IPS DF 4.7 (cell line): Measurements from ENCODE around the gene IL19.

Experiments used
- DNase-seq: peaks from one replicate; pipeline ENCODE4 v3.0.0-alpha.2; 2013; ENCODE audit warnings: low spot score; ENCODE audit errors: extremely low read depth

IL19 gene, protein sequence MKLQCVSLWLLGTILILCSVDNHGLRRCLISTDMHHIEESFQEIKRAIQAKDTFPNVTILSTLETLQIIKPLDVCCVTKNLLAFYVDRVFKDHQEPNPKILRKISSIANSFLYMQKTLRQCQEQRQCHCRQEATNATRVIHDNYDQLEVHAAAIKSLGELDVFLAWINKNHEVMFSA

DNA sequence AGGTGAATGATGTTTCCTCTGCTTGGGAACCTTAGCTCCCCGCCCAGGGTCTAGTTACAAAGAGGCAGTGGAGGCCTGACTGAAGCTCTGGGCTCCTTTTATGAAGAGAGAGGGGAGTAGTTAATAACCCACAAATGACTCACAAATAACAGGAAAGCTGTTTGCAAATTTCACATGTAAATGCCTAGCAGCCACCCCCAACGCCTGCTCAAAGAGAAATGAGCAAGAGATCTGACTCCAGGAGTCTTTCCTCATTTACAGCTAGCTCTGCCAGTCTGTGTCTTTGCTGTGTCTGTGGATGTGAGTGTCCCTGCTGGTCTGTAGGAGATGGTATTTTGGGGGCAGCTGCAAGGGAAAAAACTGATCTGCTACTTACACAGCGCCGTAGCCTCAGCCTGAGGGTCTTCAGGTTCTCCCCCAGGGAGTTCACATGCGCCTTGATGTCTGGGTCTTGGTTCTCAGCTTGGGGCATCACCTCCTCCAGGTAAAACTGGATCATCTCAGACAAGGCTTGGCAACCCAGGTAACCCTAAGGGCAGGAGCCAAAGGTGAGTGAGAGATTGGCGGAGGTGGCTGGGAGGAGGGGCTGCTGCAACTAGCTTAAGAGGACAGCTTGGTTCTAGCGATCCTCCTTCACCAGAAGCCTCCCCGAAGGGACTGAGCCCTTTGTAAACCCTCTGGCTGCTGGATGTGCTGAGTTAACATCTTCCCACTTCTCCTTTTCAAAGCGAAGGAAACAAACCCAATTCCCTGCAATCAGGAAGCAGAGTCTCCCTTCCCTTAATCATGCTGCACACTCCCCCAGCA, at the start of gene IL19:
TSS of gene IL19 (plus strand) at position 243 of the 807 bp plus-strand sequence. CDS start 65,890 bp downstream, outside the sequence.
- no peak for DNase-seq

DNA sequence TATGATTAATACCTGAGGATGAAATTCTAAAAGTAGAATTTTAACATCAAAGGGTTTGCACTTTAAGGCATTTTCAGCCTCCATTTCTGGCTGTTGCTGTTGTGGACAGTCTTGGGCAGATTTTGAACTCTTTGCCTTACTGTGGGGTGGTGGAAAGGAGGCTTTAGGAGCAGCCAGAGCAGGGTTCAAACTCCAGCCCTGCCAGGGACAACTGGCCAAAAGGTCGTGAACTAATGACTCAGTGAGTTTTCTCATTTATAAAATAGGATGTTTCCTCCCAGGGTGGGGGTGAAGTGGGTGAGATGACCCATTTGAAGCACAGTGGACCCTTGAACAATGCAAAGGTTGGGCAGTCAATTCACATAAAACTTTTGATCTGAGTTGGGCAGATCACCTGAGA, 49.1 kb upstream of the IL19 start:
- no peak for DNase-seq

DNA sequence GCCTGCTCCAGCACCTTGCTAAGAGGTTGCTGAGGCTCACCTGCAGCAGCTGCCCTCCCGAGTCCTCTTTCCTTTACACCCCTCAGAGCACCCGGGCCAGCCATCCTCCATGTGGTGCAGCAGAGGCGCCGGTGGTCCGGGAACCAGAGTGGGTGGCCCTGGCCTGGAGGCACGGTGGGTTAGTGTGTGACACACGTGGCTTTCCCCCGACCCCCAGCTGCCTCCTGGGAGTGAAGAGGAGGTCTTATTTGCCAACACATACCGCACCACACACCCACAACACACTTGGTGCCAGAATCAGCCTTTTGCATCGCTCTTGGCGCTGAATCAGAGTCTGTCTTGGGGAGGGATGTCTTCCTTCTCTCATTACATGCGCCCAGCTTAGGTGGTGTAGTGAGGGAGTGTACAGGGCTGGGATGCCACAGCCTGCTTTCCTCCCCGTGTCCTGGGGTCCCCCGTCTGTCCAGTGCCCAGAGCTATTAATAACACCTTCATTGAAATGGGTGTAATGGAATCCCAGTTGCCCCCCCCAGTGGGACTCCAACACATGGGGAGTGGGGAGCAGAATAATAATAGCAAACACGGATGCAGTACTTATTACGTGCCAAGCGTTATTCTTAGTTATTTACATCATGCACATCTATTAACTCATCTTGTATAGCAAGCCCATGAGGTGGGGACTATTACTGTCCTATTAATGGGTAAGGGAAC, 47.7 kb upstream of the IL19 start:
- no peak for DNase-seq

DNA sequence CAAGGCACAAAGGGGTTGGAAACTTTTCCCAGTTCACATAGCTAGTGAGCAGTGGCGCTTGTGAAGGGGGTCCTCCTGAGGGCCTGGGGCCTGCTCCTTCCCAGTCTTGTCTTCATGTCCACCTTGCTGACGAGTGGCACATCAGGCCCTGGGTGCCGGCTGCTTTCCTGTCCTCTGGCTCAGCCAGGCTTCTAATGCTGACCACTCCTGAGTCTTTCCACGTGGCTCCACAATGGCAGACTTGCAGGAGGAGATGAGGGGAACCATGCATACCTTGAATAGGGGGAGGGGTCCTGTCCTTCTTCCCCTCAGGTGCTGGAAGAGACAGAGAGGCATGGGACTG, 47.1 kb upstream of the IL19 start:
- no peak for DNase-seq

DNA sequence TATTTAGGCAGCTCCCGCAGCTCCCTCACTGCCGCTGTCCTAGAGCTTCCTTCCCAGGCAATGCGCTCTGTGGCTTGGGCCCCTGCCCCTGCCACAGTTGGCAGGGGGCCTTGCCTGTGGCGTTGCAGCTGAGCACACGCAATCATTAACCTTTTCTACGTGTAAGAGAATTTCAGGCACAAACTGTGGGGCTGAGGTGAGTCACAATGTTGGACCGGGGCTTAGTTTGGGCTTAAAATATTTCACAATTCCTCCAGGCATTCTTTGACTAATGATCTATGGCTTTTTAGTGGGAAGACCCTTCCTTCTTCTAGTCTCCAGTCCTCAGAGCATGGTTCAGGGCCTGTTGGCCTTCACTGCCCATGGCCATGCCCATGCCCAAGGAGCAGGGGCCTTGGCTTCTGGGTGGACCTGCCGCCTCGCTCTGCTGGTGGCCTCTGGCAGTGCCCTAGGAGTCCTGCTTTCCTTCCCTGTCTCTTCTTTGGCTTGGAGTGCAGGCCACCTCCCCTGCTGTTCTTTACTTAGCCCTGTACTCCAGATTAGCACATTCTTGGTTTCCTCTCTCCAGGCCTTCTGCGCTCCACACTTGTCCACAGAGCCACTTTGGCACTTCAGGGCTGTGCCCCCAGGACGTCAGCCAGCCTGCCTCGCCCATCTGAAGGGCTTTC, 46.6 kb upstream of the IL19 start:
- DNase-seq: no peak

DNA sequence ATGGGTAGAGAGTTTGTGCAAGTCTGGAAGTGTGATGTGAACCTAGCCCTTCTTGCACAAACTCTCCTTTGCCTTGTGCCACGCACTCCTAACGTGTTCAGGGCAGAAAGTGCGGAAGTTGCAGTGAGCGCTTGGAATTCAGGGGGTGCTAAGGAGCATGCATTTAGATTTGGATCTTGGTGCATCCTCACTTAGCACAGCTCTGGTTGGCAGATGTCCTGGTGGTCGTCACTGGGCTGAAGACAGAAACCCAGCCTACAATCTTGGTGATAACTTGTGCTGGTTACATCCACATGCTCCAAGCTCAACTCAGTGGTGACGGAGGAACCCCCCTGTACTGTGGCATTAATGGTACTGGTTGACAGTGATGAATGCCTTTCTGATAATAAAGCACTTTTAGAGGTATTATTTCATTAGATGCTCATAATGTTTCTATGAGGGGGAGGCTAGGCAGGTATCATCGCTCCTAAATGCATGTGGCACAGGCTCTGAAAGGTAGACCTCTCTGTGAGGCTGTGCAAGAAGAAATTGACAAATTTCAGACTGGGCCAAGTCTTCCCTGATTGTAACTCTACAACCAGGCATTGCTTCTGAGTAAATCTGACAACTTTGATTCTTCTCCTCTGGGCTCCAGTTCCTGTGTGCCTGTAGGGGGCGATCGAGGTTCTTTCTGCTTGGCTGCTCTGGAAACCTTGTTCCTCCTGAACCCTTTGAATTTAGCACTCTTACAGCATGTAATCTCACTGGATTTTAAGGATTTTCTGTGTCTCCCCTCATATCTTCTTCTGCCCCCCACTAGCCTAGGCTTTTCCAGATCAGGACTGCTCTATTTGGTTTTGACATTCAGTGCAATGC, 45.2 kb upstream of the IL19 start:
- no peak for DNase-seq

DNA sequence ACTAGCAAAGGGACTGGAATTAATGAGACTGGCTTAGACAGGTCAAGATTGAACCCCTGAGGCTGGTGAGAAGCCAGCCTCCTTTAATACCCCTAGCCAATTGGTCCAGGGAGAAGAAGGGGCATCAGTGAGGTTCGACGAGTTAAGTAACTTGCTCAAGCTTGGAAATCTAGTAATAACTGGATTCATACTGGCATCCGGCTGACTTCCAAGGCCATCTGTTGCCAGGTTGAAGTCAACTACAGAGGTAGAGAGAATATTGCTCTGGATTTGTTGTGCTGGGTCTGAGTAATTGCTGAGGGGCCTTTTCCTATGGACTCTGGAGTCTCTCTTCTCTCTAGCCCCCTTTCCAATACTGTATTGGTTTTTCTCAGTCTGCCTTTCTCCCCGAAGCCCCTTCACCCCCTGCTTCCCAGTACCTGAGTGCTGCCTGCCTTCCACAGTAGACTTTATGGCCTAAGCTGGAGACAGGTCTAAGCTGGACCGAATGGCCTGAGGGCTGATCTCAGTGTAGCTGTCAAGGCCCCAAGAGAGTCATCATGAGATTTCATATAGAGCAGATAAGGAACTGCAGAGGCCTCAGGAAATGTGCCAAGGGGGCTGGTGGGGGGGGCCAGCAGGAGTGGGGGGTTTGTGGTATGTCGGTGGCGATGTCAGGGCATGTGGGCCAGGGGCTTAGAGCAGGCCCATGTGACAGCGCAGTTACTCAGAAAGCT, 42.4 kb upstream of the IL19 start:
- no peak for DNase-seq

DNA sequence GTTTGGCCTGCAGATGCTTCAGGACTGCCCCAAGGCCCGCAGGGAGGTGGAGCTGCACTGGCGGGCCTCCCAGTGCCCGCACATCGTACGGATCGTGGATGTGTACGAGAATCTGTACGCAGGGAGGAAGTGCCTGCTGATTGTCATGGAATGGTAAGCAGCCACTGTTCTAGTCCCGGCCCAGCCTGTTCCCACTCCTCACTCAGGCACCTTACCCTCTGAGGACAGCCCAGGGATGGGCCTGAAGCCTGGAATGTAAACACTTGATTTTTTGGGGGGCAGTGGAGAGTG, 41.9 kb upstream of the IL19 start:
- DNase-seq: no peak

DNA sequence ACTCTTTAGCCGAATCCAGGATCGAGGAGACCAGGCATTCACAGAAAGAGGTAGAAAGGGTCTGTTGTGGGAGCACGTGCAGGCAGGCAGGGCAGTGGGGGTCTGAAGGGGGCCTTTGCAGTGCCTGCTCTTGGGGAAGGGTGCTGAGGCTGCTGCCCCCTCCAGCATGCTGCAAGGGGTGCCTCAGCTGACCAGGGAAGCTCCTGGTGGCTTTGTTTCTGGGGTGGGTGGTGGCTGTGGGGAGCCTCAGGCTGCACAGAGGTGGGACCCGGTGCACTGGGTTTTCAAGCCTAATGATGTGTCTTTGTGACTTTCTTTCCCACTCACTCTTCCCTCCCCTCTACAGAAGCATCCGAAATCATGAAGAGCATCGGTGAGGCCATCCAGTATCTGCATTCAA, 41.5 kb upstream of the IL19 start:
- DNase-seq: no peak

DNA sequence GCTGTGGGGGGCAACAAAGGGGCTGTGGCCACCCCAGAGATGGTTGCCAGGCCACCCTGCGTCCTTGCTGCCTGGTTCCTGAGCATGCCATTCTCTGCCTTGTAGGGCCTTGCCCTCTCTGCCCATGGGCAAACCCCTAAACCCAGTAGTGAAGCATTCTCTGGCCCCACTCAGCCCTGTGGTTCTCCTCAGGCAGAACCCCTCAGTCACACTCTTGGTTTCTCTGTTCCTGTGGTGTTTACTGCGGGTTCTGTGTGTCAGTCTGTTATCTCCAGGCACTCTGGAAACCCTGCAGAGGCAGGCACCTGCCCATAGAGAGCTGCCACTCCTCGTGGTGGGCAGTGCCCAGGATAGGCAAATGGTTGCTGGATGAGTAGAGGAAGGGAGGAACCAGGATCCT, 41.1 kb upstream of the IL19 start:
- no peak for DNase-seq

DNA sequence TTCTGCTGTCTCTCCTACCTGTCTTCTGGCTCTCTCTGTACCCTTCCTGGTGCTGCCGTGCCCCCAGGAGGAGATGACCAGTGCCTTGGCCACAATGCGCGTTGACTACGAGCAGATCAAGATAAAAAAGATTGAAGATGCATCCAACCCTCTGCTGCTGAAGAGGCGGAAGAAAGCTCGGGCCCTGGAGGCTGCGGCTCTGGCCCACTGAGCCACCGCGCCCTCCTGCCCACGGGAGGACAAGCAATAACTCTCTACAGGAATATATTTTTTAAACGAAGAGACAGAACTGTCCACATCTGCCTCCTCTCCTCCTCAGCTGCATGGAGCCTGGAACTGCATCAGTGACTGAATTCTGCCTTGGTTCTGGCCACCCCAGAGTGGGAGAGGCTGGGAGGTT, 38.1 kb upstream of the IL19 start:
- DNase-seq: no peak

DNA sequence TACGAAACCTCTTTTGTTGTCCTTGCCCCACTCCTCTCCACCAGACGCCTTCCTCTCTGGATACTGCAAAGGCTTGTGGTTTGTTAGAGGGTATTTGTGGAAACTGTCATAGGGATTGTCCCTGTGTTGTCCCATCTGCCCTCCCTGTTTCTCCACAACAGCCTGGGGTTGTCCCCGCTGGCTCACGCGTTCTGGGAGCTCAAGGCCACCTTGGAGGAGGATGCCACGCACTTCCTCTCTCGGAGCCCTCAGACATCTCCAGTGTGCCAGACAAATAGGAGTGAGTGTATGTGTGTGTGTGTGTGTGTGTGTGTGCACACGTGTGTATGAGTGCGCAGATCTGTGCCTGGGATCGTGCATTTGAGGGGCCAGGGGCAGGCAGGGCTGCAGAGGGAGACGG, 37.6 kb upstream of the IL19 start:
- no peak for DNase-seq

DNA sequence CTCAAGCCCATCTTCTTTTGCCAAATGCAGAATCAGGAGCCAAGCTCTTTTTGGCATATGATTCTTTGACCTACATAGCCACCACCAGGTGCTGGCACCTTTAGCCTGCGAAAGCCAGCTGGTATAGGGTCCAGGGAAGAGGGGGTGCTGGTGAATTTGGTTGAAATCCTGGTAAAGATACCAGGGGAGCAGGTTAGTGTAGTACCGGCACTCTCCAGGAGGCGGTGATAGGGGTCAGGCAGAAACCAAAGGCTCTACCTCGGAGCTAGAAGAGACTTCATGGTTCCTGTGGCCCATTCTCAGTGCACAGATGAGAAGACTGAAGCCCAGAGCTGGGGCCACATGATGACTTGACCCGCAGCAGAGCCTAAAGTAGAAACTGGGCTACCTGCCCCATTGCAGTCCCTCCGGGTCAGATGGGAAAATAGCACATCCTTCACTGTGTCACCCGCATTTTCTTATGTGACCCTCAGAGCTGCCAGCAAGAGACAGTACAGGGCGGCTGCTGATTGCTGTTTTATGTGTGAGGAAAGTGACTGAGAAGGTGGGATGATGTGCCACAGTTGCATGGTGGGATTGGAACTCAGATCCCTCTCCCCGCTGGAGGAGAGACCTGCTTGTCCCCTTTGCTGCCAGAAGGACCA, 36.0 kb upstream of the IL19 start:
- no peak for DNase-seq

DNA sequence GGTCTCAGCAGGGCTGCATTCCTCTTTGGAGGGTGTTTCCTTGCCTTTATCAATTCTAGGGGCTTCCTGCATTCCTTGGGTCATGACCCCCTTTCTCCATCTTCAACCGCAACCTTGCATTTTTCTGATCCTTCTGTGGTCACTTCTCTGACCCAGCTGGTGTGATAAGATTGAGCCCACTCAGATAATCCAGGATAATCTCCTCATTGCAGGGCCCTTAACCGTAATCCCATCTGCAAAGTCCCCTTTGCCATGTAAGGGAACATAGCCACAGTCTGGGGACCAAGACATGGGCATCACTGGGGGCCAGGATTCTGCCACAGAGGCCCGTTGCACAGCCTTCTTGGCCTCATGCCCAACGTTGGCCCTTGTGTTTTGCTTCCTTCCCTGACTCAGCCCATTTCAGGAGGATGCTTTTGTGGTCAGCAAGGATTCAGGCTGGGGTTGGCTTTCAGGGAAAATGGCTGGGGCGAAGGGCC, 35.0 kb upstream of the IL19 start:
- no peak for DNase-seq

DNA sequence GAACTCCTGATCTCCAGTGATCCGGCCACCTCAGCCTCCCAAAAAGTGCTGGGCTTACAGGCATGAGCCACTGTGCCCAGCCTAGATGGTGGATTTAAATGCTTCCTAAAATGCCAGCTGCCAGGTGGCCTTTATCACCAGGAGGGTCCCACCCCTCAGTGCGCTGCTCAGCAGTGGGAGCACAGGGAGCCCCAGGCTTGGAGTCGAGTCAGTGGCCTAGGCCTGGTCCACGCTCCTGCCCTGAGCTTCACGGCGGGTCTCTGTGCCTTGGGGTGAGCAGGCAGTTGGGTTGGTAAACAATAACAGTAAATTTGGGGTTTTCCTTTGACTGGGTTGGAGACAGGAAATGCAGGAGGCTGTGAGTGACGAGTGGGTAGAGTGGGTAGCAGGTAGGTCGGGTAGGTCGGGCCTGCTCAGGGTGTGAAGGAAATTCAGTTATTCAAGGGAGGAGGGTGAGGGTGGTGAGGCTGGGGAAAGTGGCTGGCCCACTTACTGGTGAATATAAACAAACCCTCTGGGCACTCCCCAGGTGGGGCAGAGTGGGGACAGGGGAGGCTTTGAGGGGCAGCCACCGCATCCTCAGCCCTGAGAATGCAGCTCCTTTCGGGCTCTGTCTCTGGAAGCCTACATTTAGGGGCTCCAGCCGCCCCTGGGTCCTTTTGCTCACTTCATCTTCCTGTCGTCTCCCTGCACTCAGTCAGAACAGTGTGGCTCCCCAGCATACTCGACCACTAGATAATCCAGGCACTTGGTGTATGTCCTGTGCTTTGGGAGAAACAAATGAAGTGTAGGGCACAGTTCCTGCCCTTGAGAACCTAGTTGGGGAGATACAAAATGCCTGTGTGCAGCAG, 33.5 kb upstream of the IL19 start:
- DNase-seq: no peak

DNA sequence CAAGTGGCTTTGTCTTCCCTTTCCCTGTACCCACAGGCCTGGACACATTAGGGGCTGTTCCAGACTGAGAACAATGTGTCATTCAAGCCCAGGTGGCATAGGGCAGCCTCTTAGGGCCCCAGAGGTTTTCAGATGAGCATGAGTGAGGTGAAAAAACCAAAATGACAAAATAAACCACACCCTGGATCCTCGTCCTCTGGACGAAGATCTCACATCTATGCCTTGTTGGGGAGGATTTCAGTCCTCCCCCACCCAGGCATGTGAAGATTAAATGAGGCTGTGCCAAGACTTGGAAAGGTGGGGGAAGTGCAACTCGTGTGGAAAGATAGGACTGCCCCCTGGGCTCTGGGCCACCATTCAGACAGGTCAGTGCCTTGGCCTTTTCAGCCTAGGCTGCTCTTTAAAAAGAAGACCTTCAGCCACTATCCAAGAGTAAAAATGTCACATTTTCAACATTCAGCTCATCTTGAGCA, 32.8 kb upstream of the IL19 start:
- no peak for DNase-seq

DNA sequence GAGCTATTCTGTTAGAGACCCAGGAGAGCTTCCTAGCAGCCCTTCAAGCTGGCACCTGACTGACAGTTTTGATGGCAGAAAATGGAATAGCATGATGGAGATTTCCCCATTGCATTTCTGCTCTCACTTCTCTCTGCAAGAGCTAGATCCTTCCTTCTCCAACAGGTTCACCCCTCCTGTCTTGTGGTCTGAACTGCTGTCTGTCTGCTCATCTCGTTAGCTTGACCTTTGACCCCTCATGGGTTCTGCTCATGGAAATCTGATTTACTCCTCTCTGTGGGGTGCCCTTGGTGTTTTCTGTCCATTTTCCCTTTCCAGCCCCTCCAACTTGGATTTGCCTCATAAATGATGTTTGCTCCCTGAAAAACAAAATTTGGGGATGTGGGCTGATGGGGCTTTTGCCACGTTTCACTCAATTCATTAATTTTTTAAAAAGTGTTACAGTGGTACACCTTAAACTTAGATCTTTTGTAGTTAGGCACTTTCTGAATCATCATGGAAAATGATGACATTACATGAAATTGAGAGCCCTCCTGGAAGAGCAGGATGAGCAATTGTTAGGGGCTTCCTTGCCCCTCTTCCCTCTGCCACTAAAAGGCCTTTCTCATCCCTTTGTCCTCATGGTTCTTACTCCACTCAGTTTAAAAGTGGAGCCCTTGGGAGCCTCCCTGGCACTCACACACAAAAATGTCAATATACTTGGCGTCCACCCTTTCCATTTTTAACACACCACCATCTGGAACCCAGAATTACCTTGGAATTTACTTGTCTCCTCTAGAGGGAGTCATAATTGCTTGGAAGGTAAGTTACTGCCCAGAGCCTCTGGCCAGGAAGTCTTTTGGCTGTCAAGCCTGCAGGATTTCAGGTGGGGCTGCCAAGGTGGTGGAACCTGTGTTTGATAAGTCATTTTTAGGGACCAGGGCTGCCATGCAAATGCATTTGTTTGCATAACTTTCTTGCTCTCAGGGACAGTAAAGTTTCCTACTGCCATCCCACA, 31.9 kb upstream of the IL19 start:
- no peak for DNase-seq
